Inflammatory macrophage treated with lipopolysaccharide for 1 hour (primary cell): ENCODE data around the gene SAPCD1.

Experiments
- DNase-seq, 2 donors: peaks; one replicate each; pipeline ENCODE4 v3.0.0-alpha.2; 2020 to 2022

Gene SAPCD1

DNA sequence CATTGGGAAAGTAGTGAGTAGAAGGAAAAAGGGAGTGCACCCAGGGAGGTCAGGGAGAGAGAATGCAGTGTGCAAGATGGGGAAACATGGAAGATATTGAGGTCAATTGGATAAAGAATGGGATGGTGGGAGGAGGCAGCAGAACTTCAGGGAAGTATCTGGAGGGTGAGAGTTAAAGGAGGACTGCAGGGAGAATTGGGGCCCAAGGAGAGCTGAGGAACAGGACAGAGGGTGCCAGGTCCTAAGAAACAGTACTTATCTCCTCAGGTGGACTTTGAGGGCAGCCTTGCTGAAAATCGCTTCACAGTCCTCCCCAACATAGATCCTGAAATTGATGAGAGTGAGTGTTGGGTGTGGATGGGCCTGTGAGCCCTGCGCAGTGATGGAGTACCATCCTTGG is 4.2 kb upstream of the SAPCD1 start:
- no peak for DNase-seq

DNA sequence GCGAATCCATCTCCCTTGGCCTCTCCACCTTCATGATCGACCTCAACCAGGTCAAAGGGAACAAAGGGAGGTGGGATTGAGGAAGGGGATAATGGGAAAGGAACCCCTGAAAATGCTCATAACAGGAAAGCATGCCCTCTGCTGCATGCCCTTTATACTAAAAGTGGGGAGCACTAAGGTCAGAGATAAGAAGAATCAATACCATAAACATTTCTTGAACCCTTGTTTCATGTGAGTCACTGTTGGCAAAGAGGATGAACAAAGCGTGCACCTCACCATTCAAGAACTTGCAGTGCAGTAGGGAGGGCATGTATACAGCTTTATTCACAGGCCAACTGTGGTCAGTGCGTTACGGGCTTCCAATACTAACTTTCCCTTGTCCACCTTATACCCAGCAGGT is 1.7 kb upstream of the SAPCD1 start:
- no peak for DNase-seq

GRCh38 chr6:31761343-31761742 is 1.1 kb upstream of the SAPCD1 start:
- no peak for DNase-seq

- no peak for DNase-seq
These were observed 592 bp downstream of the SAPCD1 start for GRCh38 chr6:31762878-31763618.

GRCh38 chr6:31763619-31763940 is 1.1 kb downstream of the SAPCD1 start:
- DNase-seq: no peak

- no peak for DNase-seq
These were observed 1.7 kb downstream of the SAPCD1 start for GRCh38 chr6:31764198-31764597.

DNA sequence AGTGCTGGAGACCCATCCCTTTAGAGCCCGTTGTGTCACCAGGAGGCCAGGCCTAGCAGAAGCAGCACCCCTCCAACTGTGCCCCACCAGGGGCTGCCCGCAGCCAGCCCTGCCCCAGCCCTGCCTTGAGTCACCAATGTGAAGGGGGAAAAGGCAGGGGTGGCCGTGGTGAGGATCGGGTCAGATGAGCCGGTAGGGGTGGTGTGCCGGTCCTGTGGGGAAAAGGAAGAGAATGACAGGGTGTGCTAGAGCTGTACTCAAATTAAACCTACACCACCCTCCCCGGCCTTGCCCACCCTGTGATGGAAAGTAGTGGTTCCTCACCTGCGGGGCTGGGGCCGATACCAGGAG is 3.1 kb downstream of the SAPCD1 start:
- DNase-seq: no peak

DNA sequence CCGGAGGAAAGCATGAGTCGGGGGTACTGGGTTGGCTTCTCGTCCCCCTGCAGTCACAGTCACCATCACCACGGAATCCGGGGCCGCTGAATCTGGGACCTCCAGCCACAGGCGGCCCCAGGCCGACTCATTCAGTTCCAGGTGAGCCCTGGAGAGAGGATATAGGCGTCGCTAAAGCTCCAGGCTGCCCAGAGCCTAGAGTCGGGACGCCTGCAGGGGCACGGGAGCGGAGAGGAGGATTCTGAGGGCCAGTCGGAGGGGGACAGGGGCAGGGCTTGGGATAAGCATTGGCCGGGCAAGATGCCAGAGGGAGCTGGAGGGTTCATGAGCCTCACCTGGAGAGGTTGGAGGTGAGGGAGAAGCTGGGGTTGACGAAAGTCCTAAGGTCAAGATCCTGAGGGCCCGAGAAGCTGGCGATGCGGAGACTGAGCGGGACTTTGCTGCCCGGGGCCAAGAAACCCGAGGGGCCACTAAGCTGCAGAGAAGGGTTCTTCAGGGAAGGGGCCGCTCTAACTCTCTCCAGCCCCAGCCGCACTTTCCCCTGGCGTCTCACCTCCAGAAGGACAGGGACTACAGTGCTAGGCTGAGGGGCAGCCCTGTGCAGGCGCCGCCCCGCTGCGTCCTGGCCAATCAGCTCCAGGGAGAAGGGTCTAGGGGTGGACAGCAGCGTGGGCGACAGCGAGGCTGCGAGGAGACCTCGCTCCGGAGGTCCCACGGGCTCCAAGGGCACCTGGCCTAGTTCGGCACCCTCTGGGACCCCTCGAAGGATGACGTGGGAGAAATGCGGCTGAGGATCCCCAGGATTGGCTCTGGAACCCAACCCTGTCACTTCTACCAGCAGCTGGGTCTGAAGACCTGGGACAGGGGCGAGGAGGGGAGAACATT is 3.7 kb downstream of the SAPCD1 start:
- DNase-seq: no peak

DNA sequence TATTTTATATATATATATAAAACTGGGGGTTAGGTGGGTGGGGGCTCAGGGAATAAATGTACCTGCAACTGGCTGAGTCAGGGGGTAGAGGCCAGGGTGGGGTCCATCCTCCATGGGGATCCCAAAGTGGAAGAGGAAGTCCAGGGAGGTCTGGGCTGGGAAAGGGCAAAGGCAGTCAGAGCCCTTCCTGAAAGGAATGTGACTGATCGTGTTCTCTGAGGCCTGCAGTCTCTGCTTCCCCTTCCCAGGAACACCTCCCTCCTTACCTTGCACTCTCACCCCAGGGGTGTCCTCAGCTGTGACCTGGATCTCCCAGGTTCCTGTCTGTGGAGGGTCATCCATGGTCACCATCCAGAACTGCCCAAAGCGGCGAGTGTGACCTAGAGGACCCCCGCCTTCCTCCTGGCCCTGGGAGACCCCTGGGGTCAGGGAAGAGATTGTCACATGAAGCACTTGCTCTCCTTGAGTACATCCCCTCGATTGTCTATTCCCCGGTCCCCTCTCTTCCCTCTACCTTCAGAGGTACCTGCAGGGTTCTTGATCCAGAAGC is 4.7 kb downstream of the SAPCD1 start:
- DNase-seq: no peak

DNA sequence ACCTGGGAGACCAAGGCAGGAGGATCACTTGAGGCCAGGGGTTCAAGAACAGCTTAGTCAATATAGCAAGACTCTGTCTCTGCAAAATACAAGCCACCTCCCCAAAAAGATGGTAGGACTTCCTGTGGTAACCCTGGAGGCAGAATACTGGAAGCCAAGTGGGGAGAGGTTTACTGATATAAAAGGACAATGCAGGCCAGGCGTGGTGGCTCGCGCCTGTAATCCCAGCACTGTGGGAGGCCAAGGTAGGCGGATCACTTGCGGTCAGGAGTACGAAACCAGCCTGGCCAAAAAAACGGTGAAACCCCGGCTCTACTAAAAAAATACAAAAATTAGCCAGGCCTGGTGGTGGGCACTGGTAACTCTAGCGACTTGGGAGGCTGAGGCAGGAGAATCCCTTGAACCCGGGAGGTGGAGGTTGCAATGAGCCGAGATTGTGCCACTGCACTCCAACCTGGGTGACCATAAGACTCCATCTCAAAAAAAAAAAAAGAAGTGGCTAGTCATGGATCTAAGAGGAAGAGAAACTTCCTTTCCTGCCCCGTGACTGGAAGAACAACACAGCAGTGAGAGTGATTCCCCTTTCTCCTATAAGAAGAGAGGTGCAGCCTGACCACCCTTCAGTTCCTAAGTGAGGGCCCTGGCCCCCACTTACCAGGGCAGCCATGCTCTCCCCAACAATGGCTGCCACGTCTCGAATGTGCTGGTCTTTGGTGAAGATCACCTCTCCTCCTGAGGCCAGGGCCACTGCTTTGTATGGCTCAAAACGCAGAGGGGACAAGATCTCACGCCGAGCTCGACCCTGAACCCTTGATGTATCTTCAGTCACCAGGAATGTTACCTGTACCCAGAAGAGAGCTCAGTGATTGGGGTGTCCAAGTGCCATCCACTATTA is 6.2 kb downstream of the SAPCD1 start:
- DNase-seq: peak; percentile 69 to 83

DNA sequence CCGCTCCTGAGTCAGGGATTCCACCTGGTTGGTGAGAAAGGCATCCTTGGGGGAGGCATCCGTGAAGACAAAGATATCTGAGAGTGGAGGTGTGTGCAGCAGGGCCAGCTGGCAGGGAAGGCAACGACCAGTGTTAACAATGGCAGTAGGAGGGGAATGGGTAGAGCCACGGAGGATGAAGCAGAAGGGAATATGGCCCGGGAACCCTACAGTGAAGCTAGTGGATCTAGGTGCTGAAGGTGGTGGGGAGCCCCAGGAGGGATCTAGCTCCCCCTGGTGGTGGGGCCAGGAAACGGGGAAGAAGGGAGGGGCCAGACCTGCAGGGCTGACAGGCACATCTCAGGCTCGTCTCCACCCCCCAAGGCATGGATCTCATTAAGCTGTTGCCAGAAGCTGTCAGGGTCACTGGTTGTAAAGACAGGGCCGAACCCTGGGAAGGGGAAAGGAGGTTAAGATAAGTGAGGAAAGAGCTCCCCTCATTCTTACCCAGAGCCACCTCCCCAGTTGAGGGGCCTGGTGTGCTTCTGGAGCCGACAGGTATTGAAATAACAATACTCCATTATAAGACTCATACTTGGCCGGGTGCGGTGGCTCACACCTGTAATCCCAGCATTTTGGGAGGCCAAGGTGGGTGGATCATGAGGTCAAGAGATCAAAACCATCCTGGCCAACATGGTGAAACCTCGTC is 7.4 kb downstream of the SAPCD1 start:
- DNase-seq: peak; percentile 66 to 93

GRCh38 chr6:31770860-31771259 is 8.4 kb downstream of the SAPCD1 start:
- no peak for DNase-seq

DNA sequence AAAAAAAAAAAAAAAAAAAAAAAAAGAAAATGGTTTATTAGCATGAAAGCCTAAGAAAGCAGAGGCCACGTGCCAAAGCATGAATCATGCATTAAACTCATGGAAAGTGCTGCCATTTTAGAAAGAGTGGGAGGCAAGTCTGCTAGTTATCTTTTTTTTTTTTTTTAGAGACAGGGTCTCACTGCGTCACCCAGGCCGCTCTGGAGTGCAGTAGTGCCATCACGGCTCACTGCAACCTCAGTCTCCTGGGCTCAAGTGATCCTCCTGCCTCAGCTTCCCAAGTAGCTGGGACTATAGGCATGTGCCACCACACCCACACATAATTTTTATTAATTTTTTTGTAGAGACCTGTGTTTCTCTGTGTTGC is 9.5 kb downstream of the SAPCD1 start:
- DNase-seq: no peak

GRCh38 chr6:31775184-31775583 is 12.7 kb downstream of the SAPCD1 start:
- DNase-seq: no peak

- no peak for DNase-seq
These were observed 13.4 kb downstream of the SAPCD1 start for GRCh38 chr6:31775633-31776484.

GRCh38 chr6:31776485-31776988 is 14.1 kb downstream of the SAPCD1 start:
- no peak for DNase-seq

DNA sequence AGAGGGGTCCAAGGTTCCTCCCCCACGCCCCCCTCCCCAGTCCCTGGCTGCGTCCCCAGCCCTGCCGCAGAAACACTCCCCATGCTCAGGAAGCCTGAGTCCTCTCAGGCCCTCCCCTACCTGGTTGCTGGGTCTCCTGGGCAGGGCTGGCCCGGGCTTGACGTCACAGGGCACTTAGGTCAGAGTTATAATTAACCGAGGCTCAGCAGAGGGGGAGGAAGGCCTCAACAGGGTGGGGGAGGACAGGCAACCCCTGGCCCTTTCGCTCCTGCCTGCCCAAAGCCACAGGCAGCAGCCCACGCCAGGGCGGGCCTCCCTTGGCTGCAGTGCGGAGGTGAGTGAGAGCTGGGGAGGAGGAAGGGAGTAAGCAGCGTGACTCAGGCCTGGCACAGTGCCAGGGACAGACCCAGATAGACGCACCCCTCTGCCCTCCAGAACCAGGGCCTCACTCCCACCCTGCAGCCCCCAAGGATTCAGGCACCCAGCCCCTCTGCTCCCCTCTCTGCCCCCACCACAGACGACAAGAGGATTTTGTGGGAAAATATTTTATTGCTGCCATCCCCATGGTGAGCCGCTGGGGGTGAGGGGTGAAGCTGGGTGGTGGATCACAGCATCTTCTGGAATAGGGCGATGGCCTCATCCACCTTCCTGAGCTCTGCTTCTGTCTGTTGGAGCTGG is 14.7 kb downstream of the SAPCD1 start, which contains the start of gene VWA7:
Gene VWA7, minus strand, starts transcription at position 340 of the 678 bp plus-strand sequence. CDS start 549 bp downstream, outside the sequence.
- DNase-seq: peak; percentile 87 to 94

DNA sequence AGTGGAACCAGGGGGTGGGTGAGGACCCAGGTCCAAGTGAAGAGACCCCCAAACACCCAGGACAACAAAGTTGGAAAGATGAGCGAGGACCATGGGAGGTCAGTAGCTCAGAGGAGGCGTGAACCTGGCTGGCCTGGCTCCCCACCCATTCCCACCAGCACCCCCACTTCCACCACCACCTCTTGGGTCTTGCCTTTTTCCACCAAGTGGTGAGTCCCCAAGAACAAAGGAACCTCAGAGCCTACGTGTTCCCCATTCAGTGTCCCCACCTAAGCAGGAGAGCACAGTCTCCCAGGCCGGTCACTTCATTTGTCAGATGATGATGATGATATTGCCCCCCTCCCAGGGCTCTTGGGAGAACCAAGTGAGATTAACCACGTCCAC is 15.2 kb downstream of the SAPCD1 start:
- no peak for DNase-seq

DNA sequence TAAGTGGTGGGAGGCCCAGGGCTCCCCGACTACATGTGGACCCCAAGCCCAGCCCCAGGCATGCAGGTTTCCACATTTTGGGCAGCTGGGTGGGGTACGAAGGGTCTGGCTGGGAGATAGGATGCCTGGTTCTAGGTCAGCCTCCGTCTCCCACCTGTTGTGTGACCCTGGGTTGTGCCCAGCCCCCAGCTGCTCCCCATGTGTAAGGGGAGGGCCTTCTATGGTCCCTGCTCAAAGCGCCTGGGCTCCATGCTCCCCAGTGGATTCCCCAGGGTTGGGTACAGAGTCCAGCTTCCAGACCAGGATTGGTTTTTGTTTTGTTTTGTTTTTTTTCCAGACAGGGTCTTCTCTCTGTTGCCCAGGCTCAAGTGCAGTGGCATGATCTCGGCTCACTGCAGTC is 15.7 kb downstream of the SAPCD1 start:
- no peak for DNase-seq

GRCh38 chr6:31778999-31779885 is 16.8 kb downstream of the SAPCD1 start:
- no peak for DNase-seq
